ENCODE measurements around the gene PGLYRP1.

DNA sequence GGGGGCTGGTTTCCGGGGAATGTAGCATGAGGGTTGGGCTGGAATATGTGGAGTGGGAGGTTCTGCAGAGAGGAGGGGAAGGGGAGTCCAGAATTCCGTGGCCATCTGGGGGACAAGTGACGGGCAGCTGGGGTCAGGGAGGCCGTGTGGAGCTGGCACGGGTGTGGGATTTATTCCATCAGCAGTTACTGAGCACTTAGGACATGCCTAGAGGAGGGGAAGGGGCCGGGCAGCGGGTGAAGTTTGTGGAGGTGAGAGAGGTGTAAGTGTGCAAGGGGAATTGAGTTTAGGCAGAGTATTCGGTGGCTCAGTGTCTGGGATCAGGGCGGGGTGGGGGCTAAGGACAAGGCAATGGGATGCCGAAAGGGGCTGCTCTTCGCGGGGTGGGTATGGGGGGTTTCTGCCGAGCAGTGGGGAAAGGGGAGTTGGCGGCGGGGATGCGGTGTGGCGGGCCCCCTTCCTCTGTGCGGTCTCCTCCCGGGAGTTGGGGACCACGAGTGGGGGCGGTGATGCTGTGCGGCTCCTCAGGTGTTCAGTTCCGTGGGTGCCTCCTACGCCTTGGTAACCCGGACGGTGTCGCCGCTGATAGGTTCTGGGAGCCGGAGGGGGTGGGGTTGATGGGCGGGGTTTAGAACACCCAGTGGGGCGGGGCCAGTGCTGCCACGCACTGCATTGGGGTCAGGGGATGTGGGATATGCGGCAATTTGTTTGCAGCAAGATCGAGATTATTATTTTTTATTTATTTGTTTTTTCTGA lies 22.2 kb downstream of the PGLYRP1 start:
- TF ChIP-seq, protein P1, sequence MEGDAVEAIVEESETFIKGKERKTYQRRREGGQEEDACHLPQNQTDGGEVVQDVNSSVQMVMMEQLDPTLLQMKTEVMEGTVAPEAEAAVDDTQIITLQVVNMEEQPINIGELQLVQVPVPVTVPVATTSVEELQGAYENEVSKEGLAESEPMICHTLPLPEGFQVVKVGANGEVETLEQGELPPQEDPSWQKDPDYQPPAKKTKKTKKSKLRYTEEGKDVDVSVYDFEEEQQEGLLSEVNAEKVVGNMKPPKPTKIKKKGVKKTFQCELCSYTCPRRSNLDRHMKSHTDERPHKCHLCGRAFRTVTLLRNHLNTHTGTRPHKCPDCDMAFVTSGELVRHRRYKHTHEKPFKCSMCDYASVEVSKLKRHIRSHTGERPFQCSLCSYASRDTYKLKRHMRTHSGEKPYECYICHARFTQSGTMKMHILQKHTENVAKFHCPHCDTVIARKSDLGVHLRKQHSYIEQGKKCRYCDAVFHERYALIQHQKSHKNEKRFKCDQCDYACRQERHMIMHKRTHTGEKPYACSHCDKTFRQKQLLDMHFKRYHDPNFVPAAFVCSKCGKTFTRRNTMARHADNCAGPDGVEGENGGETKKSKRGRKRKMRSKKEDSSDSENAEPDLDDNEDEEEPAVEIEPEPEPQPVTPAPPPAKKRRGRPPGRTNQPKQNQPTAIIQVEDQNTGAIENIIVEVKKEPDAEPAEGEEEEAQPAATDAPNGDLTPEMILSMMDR (conservative IDR thresholded peaks at IDR 0.05; ENCODE audit: low read length) = no peak
- TF ChIP-seq EZH2phosphoT487 (IDR thresholded peaks at IDR 0.05; ENCODE audit: borderline replicate concordance, low read depth, low read length) = no peak
